Osteoblast (primary cell): ENCODE results near the gene AQP2. TPM values are rescaled to one million over a fixed set of nuclear protein-coding genes. Genes with fewer than 3 reads are reported as not detected.

Experiments used
- DNase-seq: peaks from one replicate; pipeline ENCODE4 v3.0.0; 2011; ENCODE audit warnings: low spot score, mixed read lengths; ENCODE audit not compliant: insufficient read length; ENCODE audit errors: missing footprints
- H2AFZ ChIP-seq: 2 replicates; pipeline ENCODE4 v1.6.0; 2011; ENCODE audit warnings: mild to moderate bottlenecking, low read length
- H3K27ac ChIP-seq: 2 replicates; pipeline ENCODE4 v1.5.1; 2011; ENCODE audit warnings: mild to moderate bottlenecking, low read depth, low read length, moderate library complexity
- H3K27me3 ChIP-seq: 2 replicates; pipeline ENCODE4 v1.6.0; 2012; ENCODE audit warnings: mild to moderate bottlenecking, control low read depth, inconsistent platforms, low read length, moderate library complexity; ENCODE audit not compliant: insufficient read depth
- H3K36me3 ChIP-seq: 2 replicates; pipeline ENCODE4 v1.5.1; 2011; ENCODE audit warnings: mild to moderate bottlenecking, low read length, control low read depth, moderate library complexity; ENCODE audit not compliant: insufficient read depth
- H3K4me1 ChIP-seq: 2 replicates; pipeline ENCODE4 v1.5.1; 2011; ENCODE audit warnings: mild to moderate bottlenecking, low read length, control low read depth, moderate library complexity; ENCODE audit not compliant: insufficient read depth
- H3K4me2 ChIP-seq: 2 replicates; pipeline ENCODE4 v1.6.0; 2011; ENCODE audit warnings: mild to moderate bottlenecking, low read length; ENCODE audit not compliant: insufficient read depth
- H3K4me3 ChIP-seq: fragments of 200-600 bp; sonication (generic); 3 replicates; pipeline ENCODE4 v1.5.1; 2012; ENCODE audit warnings: mild to moderate bottlenecking, low read length, inconsistent platforms; ENCODE audit not compliant: insufficient read depth
- H3K79me2 ChIP-seq: 2 replicates; pipeline ENCODE4 v1.6.0; 2012; ENCODE audit warnings: mild to moderate bottlenecking, low read length, control low read depth, inconsistent platforms; ENCODE audit not compliant: insufficient read depth
- H3K9me3 ChIP-seq: 2 replicates; pipeline ENCODE4 v1.5.1; 2011; ENCODE audit warnings: low read depth, low read length, control low read depth
- H4K20me1 ChIP-seq: 2 replicates; pipeline ENCODE4 v1.6.0; 2012; ENCODE audit warnings: mild to moderate bottlenecking, low read length, control low read depth; ENCODE audit not compliant: insufficient read depth
- total RNA-seq: library from RNA; depleted of rRNA; stranded (reverse); fragments of >200 nt; gene quantifications from 2 replicates; pipeline ENCODE4 v1.2.3, GENCODE V29; 2012
- TF ChIP-seq, protein P1 (sequence below): IDR thresholded peaks from 2 replicates; pipeline ENCODE4 v1.5.1; 2011; ENCODE audit warnings: mild to moderate bottlenecking, low read depth, low read length, moderate library complexity; ENCODE audit errors: extremely low read depth

The AQP2 gene
- total RNA-seq, 1 donor, result not detected

DNA sequence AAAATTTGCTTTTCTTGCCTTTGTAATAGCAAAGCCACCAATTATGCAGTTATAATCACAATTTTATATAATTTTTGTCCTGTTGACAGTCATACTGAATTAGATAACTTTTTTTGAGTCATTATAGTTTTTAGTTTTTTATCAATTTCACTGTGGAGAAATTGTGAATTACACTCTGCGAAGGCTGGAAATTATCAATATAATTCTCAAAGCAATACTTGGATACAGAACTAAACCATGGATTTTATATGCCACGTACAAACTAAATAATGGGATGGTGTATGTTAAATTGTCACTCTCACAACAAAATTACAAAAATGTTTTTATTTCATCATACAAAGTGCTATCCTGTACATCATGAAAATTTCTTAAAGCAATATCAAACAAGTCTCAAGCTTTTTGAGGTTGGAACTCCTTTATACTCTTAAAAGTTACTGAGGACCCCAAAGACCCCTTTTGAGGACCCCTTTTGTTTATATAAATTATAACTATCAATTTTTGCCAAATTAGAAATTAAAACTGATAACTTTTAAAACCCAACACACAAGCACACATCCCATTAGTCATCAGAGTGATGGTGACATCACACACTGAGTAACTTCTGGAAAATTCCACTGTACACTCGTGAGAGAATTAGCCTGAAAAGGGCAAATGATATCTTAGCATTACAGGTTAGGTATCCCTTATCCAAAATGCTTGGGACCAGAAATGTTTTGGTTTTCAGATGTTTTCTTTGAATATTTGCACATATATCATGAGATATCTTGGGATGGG is 19.8 kb upstream of the AQP2 start:
- Histone ChIP-seq H3K79me2 (no peaks in the 10 kb centered on the region), H4K20me1 (no peaks in the 10 kb centered on the region), H3K4me1 (peaks cover 8% of the 10 kb centered on the region), H3K27me3 (no peaks in the 10 kb centered on the region), H3K36me3 (no peaks in the 10 kb centered on the region), H3K27ac (peak overlapping the region; percentile 20), H3K4me2 (no peak overlapping the region), H2AFZ (no peak overlapping the region), H3K9me3 (no peaks in the 10 kb centered on the region), H3K4me3 (no peak overlapping the region)
- peak; percentile 81 for DNase-seq
- TF ChIP-seq, protein P1, sequence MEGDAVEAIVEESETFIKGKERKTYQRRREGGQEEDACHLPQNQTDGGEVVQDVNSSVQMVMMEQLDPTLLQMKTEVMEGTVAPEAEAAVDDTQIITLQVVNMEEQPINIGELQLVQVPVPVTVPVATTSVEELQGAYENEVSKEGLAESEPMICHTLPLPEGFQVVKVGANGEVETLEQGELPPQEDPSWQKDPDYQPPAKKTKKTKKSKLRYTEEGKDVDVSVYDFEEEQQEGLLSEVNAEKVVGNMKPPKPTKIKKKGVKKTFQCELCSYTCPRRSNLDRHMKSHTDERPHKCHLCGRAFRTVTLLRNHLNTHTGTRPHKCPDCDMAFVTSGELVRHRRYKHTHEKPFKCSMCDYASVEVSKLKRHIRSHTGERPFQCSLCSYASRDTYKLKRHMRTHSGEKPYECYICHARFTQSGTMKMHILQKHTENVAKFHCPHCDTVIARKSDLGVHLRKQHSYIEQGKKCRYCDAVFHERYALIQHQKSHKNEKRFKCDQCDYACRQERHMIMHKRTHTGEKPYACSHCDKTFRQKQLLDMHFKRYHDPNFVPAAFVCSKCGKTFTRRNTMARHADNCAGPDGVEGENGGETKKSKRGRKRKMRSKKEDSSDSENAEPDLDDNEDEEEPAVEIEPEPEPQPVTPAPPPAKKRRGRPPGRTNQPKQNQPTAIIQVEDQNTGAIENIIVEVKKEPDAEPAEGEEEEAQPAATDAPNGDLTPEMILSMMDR, result peak; percentile 11

DNA sequence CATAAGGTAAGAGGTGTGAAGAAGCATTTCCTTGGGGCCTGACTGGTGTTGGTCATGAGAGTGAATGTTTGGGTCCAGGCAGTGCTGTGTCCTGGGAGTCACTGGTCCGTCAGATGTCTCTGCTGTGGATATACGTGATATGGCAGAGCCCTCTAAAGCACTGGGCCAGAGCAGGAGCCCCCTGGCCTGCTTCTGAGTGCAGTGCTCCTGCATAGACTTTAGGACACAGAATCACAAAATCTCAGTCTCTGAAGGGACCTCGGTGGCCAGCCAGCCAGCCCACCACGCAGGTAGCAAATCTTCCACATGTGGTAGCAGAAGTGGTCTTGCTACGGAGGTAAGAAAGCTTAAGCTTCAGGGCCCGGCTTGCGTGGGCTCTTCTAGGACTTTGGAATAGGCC is 18.5 kb upstream of the AQP2 start:
- no peak overlapping the region for H3K4me2 ChIP-seq
- no peaks in the 10 kb centered on the region for H4K20me1 ChIP-seq
- no peak for DNase-seq
- no peaks in the 10 kb centered on the region for H3K9me3 ChIP-seq
- H3K79me2 ChIP-seq, result no peaks in the 10 kb centered on the region
- H3K27me3 ChIP-seq, result no peaks in the 10 kb centered on the region
- H3K4me3 ChIP-seq, result no peak overlapping the region
- TF ChIP-seq, protein P1, result no peak
- peaks cover 8% of the 10 kb centered on the region for H3K4me1 ChIP-seq
- no peak overlapping the region for H3K27ac ChIP-seq
- H3K36me3 ChIP-seq, result no peaks in the 10 kb centered on the region
- no peak overlapping the region for H2AFZ ChIP-seq

DNA sequence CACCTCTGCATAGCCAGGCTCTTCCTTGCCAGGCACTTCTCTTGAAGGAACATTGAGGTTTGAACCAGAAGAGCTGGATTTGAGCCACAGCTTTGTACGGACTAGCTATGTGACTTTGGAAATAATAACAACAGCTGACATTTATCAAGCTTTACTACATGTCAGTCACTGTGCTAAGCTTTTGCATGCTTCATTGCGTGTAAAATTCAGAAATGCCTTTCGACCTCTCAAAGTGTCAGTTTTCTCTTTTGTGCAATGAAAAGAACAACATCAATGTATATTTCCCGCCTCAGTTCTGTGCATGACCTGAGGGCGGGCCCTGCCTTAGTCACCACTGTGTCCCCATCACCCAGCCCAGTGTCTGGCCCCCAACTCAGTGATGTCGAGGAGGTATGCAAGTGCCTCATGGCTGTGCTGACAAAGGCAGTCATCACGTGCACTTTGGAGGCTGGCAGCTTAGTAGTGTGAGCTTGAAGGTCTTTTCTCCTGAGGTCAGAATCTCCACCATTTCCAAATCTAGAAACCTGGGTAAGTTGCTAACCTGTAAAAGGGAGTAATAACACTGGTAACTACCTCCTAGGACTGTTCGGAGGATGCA is 17.9 kb upstream of the AQP2 start:
- DNase-seq, result no peak
- Histone ChIP-seq H3K36me3 (no peaks in the 10 kb centered on the region), H3K79me2 (no peaks in the 10 kb centered on the region), H4K20me1 (no peaks in the 10 kb centered on the region), H3K27ac (no peak overlapping the region), H3K4me2 (no peak overlapping the region), H3K4me3 (no peak overlapping the region), H3K27me3 (no peaks in the 10 kb centered on the region), H2AFZ (no peak overlapping the region), H3K4me1 (peaks cover 8% of the 10 kb centered on the region), H3K9me3 (no peaks in the 10 kb centered on the region)
- TF ChIP-seq, protein P1, result no peak

DNA sequence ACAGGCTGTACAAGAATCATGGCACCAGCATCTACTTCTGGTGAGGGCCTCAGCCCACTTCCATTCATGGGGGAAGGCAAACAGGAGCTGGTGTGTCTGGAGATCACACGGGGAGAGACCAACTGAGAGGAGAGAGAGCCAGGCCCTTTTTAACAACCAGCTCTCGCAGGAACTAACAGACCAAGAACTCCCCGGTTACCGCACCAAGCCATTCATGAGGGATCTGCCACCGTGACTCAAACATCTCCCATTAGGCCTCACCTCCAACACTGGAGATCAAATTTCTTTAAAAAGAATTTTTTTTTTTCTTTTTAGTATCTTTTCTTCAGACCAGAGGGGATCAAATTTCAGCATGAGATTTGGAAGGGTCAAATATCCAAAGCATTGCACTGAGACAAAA is 16.7 kb upstream of the AQP2 start:
- no peaks in the 10 kb centered on the region for H3K79me2 ChIP-seq
- H3K4me1 ChIP-seq, result peaks cover 8% of the 10 kb centered on the region
- H4K20me1 ChIP-seq, result no peaks in the 10 kb centered on the region
- H3K27ac ChIP-seq, result no peak overlapping the region
- TF ChIP-seq, protein P1, result no peak
- H3K36me3 ChIP-seq, result no peaks in the 10 kb centered on the region
- no peak overlapping the region for H3K4me3 ChIP-seq
- no peak overlapping the region for H2AFZ ChIP-seq
- H3K9me3 ChIP-seq, result no peaks in the 10 kb centered on the region
- H3K27me3 ChIP-seq, result no peaks in the 10 kb centered on the region
- DNase-seq, result peak; percentile 26
- H3K4me2 ChIP-seq, result no peak overlapping the region
